GM12891 (cell line): ENCODE data around the gene BABAM2.

Experiments
- POLR2A ChIP-seq: IDR thresholded peaks from 2 replicates; pipeline ENCODE4 v1.6.1; 2011; ENCODE audit warnings: low read depth, low read length, control low read depth
- POLR2AphosphoS5 ChIP-seq: IDR thresholded peaks from 2 replicates; pipeline ENCODE4 v1.6.1; 2011; ENCODE audit warnings: low read depth, low read length, control low read depth
- TAF1 ChIP-seq: IDR thresholded peaks from 2 replicates; pipeline ENCODE4 v1.6.1; 2011; ENCODE audit warnings: low read depth, low read length, control low read depth

DNA sequence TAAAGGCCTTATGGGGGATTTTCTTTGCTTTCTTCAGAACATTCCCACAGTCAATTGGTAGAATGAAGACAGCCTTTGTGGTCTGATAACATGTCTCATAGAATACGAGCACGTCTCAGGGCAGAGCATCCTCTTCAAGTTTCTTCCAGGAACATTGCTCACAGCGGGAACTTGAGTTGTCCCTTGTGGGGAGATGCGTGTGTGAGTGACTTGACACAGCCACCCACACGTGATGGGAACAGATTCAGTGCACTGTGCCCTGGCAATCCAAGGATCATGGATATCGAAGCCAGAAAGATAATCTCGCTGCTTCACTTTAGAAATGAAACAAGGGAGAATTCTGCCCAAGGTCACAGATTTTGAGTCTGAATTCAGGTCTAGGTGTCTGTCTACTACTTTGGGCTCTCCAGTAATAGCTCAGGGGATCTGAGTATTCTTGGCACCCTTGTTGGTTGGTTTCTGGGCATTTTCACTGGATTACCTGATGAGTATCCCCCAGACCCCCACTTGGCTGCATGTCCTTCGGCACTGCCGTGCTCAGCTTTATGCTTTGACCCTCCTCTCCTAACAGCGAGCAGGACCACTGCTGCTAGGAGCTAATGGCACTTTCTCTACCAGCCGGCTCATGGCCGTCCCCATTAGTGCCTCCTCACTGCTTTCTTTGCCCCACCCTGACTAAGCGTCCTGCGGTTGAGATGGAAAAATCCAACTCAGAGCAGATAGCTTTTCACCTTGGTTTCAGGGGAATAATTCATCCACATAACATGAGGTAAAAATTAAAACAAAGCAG lies 426.2 kb downstream of the BABAM2 start:
- TF ChIP-seq POLR2A, result no peak
- no peak for TF ChIP-seq POLR2AphosphoS5
- no peak for TF ChIP-seq TAF1
